ENCODE measurements around the gene BAK1.

BAK1 gene

GRCh38 chr6:33622456-33623431 lies 42.7 kb upstream of the BAK1 start:
- TF ChIP-seq, protein P1, sequence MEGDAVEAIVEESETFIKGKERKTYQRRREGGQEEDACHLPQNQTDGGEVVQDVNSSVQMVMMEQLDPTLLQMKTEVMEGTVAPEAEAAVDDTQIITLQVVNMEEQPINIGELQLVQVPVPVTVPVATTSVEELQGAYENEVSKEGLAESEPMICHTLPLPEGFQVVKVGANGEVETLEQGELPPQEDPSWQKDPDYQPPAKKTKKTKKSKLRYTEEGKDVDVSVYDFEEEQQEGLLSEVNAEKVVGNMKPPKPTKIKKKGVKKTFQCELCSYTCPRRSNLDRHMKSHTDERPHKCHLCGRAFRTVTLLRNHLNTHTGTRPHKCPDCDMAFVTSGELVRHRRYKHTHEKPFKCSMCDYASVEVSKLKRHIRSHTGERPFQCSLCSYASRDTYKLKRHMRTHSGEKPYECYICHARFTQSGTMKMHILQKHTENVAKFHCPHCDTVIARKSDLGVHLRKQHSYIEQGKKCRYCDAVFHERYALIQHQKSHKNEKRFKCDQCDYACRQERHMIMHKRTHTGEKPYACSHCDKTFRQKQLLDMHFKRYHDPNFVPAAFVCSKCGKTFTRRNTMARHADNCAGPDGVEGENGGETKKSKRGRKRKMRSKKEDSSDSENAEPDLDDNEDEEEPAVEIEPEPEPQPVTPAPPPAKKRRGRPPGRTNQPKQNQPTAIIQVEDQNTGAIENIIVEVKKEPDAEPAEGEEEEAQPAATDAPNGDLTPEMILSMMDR (IDR thresholded peaks at IDR 0.05; ENCODE audit: insufficient read depth, low read length, poor library complexity, severe bottlenecking): no peak
- Histone ChIP-seq H3K4me3 (replicated peaks; ENCODE audit: low read depth, low read length) (peak overlapping the region; percentile 79), H3K36me3 (ENCODE audit: control insufficient read depth, insufficient read depth, low read length) (peaks cover 1% of the 10 kb centered on the region), H3K27me3 (replicated peaks; ENCODE audit: control insufficient read depth, insufficient read depth, low read length) (no peaks in the 10 kb centered on the region)
- DNase-seq (ENCODE audit: extremely low read depth, insufficient read length): no peak

DNA sequence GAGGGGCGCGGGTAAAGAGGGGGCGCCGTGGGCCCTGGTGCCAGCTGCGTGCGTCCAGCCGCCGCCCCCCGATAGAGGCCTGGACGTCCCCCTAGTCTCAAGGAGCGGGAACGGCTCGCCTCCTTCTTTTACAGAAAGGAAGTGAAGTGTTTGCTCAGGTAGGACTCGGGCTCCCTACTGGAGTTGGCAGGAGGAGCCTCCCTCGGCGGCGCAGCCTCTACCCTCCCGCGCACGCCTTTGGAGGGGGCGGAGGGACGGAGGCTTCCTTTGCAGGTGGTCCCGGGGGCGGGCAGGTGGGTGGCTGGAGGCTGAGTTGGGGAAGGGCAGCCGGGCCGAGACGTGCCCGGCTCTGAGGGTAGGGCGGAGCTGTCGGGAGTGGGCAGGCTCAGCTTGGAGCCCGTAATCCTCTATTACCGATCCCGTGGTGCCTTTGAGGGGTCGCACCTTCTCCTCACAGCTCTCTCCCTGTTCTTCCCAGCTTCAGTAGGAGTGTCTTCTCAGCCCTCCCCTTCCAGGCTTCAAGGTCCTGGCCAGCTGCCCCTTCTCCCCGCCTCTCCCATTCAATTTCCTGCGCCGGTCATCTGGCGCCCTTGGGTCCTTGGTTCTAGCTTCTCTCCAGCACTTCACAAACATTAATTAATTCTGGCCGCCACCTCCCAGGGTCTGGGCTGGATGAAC lies 41.8 kb upstream of the BAK1 start:
- H3K36me3 ChIP-seq (ENCODE audit: control insufficient read depth, insufficient read depth, low read length): peaks cover 1% of the 10 kb centered on the region
- TF ChIP-seq, protein P1 (IDR thresholded peaks at IDR 0.05; ENCODE audit: insufficient read depth, low read length, poor library complexity, severe bottlenecking): no peak
- peak overlapping the region; percentile 79 for H3K4me3 ChIP-seq (replicated peaks; ENCODE audit: low read depth, low read length)
- DNase-seq (ENCODE audit: extremely low read depth, insufficient read length): peak; percentile 54
- no peaks in the 10 kb centered on the region for H3K27me3 ChIP-seq (replicated peaks; ENCODE audit: control insufficient read depth, insufficient read depth, low read length)

GRCh38 chr6:33620856-33621710 lies 41.0 kb upstream of the BAK1 start, which contains the start of gene ITPR3:
Gene ITPR3, plus strand, starts transcription at chr6:33621322. Its CDS starts 281 bp downstream, at chr6:33621603.
- Histone ChIP-seq H3K27me3 (replicated peaks; ENCODE audit: control insufficient read depth, insufficient read depth, low read length) (no peaks in the 10 kb centered on the region), H3K4me3 (replicated peaks; ENCODE audit: low read depth, low read length) (peak within 1 kb of the TSS; percentile 79), H3K36me3 (ENCODE audit: control insufficient read depth, insufficient read depth, low read length) (peaks cover 1% of the 10 kb centered on the region)
- peak; percentile 95 for DNase-seq (ENCODE audit: extremely low read depth, insufficient read length)
- TF ChIP-seq, protein P1 (IDR thresholded peaks at IDR 0.05; ENCODE audit: insufficient read depth, low read length, poor library complexity, severe bottlenecking): no peak

GRCh38 chr6:33620158-33620855 lies 40.2 kb upstream of the BAK1 start:
- peak; percentile 60 for DNase-seq (ENCODE audit: extremely low read depth, insufficient read length)
- TF ChIP-seq, protein P1 (IDR thresholded peaks at IDR 0.05; ENCODE audit: insufficient read depth, low read length, poor library complexity, severe bottlenecking): no peak
- Histone ChIP-seq H3K27me3 (replicated peaks; ENCODE audit: control insufficient read depth, insufficient read depth, low read length) (no peaks in the 10 kb centered on the region), H3K4me3 (replicated peaks; ENCODE audit: low read depth, low read length) (peak overlapping the region; percentile 79), H3K36me3 (ENCODE audit: control insufficient read depth, insufficient read depth, low read length) (peaks cover 1% of the 10 kb centered on the region)
